Endodermal cell (in vitro differentiated cells): ENCODE data around the gene HERPUD1. TPM values are rescaled to one million over a fixed set of nuclear protein-coding genes. Genes with fewer than 3 reads are reported as not detected.

Experiments
- DNase-seq: peaks from one replicate; pipeline ENCODE4 v3.0.0-alpha.2; 2017
- H3K27ac ChIP-seq: 2 replicates; pipeline ENCODE4 v1.5.1; 2013; ENCODE audit warnings: mild to moderate bottlenecking, low read depth, low read length, moderate library complexity
- H3K27me3 ChIP-seq: 2 replicates; pipeline ENCODE4 v1.6.1; 2013; ENCODE audit warnings: mild to moderate bottlenecking, low read length, moderate library complexity; ENCODE audit not compliant: insufficient read depth, control insufficient read depth, poor library complexity, severe bottlenecking
- H3K36me3 ChIP-seq: 2 replicates; pipeline ENCODE4 v1.7.0; 2013; ENCODE audit warnings: mild to moderate bottlenecking, low read length, moderate library complexity; ENCODE audit not compliant: control insufficient read depth, insufficient read depth
- H3K4me1 ChIP-seq: one replicate; pipeline ENCODE4 v1.7.0; 2013; ENCODE audit warnings: low read length; ENCODE audit not compliant: control insufficient read depth, insufficient read depth
- H3K4me3 ChIP-seq: 2 replicates; pipeline ENCODE4 v1.5.1; 2013; ENCODE audit warnings: mild to moderate bottlenecking, low read length, moderate library complexity
- H3K9ac ChIP-seq: 2 replicates; pipeline ENCODE4 v1.6.1; 2013; ENCODE audit warnings: mild to moderate bottlenecking, low read length, moderate library complexity; ENCODE audit not compliant: poor library complexity, severe bottlenecking; ENCODE audit errors: extremely low read depth
- H3K9me3 ChIP-seq: 2 replicates; pipeline ENCODE4 v1.6.1; 2013; ENCODE audit warnings: mild to moderate bottlenecking, low read length, moderate library complexity; ENCODE audit not compliant: control insufficient read depth
- H3K27ac Mint-ChIP-seq: 2 replicates; pipeline ENCODE4 v1.8.0; 2020; ENCODE audit warnings: mixed read lengths
- H3K27me3 Mint-ChIP-seq: 2 replicates; pipeline ENCODE4 v1.8.0; 2021; ENCODE audit warnings: mild to moderate bottlenecking, mixed read lengths; ENCODE audit not compliant: insufficient read depth
- H3K36me3 Mint-ChIP-seq: 2 replicates; pipeline ENCODE4 v1.8.0; 2020; ENCODE audit warnings: low read depth, mixed read lengths
- H3K4me1 Mint-ChIP-seq: 2 replicates; pipeline ENCODE4 v1.8.0; 2020; ENCODE audit warnings: mixed read lengths
- H3K4me3 Mint-ChIP-seq: 2 replicates; pipeline ENCODE4 v1.8.0; 2020; ENCODE audit warnings: mild to moderate bottlenecking, moderate library complexity, mixed read lengths
- H3K9me3 Mint-ChIP-seq: 2 replicates; pipeline ENCODE4 v1.8.0; 2020; ENCODE audit warnings: mild to moderate bottlenecking, mixed read lengths
- WGBS, 2 experiments: methylation state at CpG; one replicate each; pipeline versions ENCODE4 v1.1.5 to v1.1.7; 2013; ENCODE audit warnings: missing lambda C conversion rate in 2 of 2, mixed read lengths in 1 of 2; ENCODE audit not compliant: insufficient coverage in 1 of 2, insufficient read length in 1 of 2; 5-methylcytosine and 5-hydroxymethylcytosine counted together
- total RNA-seq, 2 donors: library from RNA; stranded (reverse); fragmentation: NEBNext Ultra II Directional in 1 of 2; extraction: Animal tissue kit (Norgen Biotek cat#: 25700) in 1 of 2; gene quantifications; 2 replicates in 1 of 2; 3 replicates in 1 of 2; pipeline ENCODE4 v1.2.1, GENCODE V29; 2021
- TF ChIP-seq, protein P1 (sequence below): fragments of 200-600 bp; sonication (generic); conservative IDR thresholded peaks from 2 replicates; pipeline ENCODE4 v1.5.0; 2021; ENCODE audit warnings: antibody characterized with exemption, mild to moderate bottlenecking

The HERPUD1 gene
- total RNA-seq, 2 donors from 2014 or later: 21.5 to 40.6 TPM

GRCh38 chr16:56941856-56942331 is 10.0 kb downstream of the HERPUD1 start:
- Histone ChIP-seq H3K36me3 (peaks cover 87% of the 10 kb centered on the region), H3K27ac (no peak overlapping the region), H3K9me3 (no peaks in the 10 kb centered on the region), H3K4me3 (no peak overlapping the region), H3K27me3 (no peaks in the 10 kb centered on the region), H3K4me1 (no peaks in the 10 kb centered on the region), H3K9ac (no peak overlapping the region)
- no peak for DNase-seq
- Mint-ChIP-seq H3K9me3 (no peaks in the 10 kb centered on the region), H3K27ac (no peak overlapping the region), H3K4me3 (no peak overlapping the region), H3K4me1 (no peaks in the 10 kb centered on the region), H3K27me3 (no peaks in the 10 kb centered on the region), H3K36me3 (peaks cover 69% of the 10 kb centered on the region)
- TF ChIP-seq, protein P1, sequence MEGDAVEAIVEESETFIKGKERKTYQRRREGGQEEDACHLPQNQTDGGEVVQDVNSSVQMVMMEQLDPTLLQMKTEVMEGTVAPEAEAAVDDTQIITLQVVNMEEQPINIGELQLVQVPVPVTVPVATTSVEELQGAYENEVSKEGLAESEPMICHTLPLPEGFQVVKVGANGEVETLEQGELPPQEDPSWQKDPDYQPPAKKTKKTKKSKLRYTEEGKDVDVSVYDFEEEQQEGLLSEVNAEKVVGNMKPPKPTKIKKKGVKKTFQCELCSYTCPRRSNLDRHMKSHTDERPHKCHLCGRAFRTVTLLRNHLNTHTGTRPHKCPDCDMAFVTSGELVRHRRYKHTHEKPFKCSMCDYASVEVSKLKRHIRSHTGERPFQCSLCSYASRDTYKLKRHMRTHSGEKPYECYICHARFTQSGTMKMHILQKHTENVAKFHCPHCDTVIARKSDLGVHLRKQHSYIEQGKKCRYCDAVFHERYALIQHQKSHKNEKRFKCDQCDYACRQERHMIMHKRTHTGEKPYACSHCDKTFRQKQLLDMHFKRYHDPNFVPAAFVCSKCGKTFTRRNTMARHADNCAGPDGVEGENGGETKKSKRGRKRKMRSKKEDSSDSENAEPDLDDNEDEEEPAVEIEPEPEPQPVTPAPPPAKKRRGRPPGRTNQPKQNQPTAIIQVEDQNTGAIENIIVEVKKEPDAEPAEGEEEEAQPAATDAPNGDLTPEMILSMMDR: no peak
- 85 to 88% methylated on average over 9 of the region's 9 CpGs for WGBS, 2 experiments

GRCh38 chr16:56943761-56944375 is 11.9 kb downstream of the HERPUD1 start:
- H3K9me3 Mint-ChIP-seq: no peaks in the 10 kb centered on the region
- no peak for DNase-seq
- 88 to 97% methylated on average over 3 to 6 of the region's 6 CpGs for WGBS, 2 experiments
- peaks cover 4% of the 10 kb centered on the region for H3K4me1 Mint-ChIP-seq
- H3K4me3 Mint-ChIP-seq: no peak overlapping the region
- no peak overlapping the region for H3K27ac Mint-ChIP-seq
- Histone ChIP-seq H3K27me3 (no peaks in the 10 kb centered on the region), H3K4me1 (no peaks in the 10 kb centered on the region), H3K9me3 (no peaks in the 10 kb centered on the region), H3K36me3 (peaks cover 68% of the 10 kb centered on the region), H3K9ac (no peak overlapping the region), H3K4me3 (no peak overlapping the region), H3K27ac (no peak overlapping the region)
- H3K27me3 Mint-ChIP-seq: no peaks in the 10 kb centered on the region
- peaks cover 51% of the 10 kb centered on the region for H3K36me3 Mint-ChIP-seq
- TF ChIP-seq, protein P1: no peak

DNA sequence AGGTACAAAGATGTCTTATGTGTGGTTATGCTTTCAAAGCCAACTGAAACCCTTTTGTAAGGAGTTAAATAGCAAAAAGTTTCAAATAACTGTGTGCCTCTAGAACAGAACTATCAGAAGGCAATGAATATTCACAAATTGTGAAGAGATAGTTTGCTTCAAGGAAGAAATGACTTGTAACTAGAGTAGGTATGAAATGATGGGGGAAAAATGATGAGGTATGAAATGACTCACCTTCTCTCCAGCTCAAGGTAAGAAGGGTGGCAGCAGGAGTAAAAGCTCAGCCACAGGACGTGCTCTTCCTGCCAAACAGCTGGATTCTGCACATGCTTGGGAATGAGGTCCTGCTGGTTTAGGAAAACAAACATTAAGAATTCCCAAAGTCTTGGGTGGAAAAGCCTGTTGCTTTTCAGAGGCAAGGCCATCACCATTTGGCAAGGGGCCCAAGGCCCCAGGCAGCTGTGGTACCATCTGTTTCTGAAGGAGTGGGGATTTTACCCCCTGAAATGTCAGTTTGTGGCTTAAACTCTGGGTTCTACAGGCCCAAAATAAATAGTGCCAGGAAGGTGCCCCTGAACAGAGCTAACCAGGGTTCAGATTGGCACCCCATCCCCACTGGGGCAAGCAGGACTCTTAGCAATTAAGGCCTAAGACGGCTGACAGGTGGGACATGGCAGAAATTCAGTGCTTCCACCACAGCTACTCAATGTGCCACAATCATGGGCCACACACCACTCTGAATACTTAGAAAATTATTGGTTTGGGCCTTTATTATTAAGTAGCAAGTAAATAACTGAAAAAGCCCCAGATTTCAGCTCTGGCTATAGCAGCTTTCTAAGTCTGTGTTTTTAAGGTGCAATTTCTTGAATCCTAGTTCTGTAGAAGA is 13.3 kb downstream of the HERPUD1 start:
- Mint-ChIP-seq H3K4me3 (no peak overlapping the region), H3K9me3 (no peaks in the 10 kb centered on the region), H3K36me3 (peaks cover 38% of the 10 kb centered on the region), H3K27me3 (no peaks in the 10 kb centered on the region), H3K27ac (no peak overlapping the region), H3K4me1 (peaks cover 7% of the 10 kb centered on the region)
- Histone ChIP-seq H3K27ac (no peak overlapping the region), H3K4me3 (no peak overlapping the region), H3K27me3 (no peaks in the 10 kb centered on the region), H3K36me3 (peaks cover 55% of the 10 kb centered on the region), H3K9me3 (no peaks in the 10 kb centered on the region), H3K4me1 (no peaks in the 10 kb centered on the region), H3K9ac (no peak overlapping the region)
- WGBS, 2 experiments: 87 to 93% methylated on average over 2 of the region's 2 CpGs
- TF ChIP-seq, protein P1: no peak
- no peak for DNase-seq
